Esophagus squamous epithelium (tissue), 4 donors: ENCODE data around the gene FBXW2.

Experiments used
- CTCF ChIP-seq, 6 experiments: fragments of 450-650 bp in 4 of 6; fragments of 200-600 bp in 2 of 6; sonication (generic) in 2 of 6; IDR thresholded peaks; one replicate each; pipeline ENCODE4 v1.5.1; 2016 to 2019; ENCODE audit warnings: antibody characterized with exemption in 6 of 6, mild to moderate bottlenecking in 4 of 6, moderate library complexity in 4 of 6
- POLR2A ChIP-seq, 4 donors: fragments of 450-650 bp; IDR thresholded peaks; one replicate each; pipeline ENCODE4 v1.6.1; 2017; ENCODE audit warnings: antibody characterized with exemption in 4 of 4, mild to moderate bottlenecking in 4 of 4, moderate library complexity in 3 of 4

GRCh38 chr9:120745278-120745677 lies 47.9 kb downstream of the FBXW2 start:
- TF ChIP-seq POLR2A (IDR thresholded peaks at IDR 0.05) (no peak), CTCF (IDR thresholded peaks at IDR 0.05) (no peak)
